SIG-M5 (cell line): ENCODE measurements around the gene C22orf23.

Experiments used
- DNase-seq: peaks from one replicate; lab custom pipeline; 2025; lab: John Stamatoyannopoulos, UW

C22orf23 gene

DNA sequence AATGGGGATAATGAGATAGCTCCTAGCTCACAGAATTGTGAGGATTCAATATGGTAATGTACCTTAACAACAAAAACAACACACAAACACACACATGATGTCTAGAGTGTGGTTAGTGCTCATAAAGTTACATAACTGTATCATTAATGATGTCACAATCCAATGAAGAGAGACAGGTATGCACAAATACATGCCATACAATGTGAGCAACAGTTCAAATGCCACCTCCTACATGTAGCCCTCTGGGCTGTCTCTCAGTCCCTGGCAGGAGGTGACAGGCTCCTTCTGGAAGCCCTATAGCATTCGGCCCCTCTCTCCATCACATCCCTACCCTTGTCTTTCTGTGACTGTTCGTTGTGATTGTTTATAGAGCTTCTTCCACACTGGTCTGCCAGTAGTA lies 55.6 kb downstream of the C22orf23 start:
- no peak for DNase-seq

DNA sequence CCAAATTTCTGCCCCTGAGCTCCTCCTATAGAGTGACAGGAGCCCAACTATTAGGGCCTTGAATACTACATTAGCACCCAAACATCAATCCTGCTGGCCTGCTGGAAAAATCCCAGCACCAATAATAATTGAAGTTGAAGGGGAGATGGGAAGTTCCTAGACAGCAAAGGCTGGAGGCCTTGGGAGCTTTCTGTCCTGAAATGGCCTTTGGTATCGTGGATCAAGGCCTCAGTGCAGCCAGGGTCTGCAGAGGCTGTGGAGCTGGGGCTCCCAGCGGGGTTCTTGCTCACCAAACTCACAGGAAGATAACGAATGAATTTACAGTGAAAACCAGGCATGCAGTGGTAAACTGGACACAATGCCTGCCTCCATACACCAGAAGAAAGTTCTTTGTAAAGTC lies 56.5 kb downstream of the C22orf23 start:
- DNase-seq, result no peak

DNA sequence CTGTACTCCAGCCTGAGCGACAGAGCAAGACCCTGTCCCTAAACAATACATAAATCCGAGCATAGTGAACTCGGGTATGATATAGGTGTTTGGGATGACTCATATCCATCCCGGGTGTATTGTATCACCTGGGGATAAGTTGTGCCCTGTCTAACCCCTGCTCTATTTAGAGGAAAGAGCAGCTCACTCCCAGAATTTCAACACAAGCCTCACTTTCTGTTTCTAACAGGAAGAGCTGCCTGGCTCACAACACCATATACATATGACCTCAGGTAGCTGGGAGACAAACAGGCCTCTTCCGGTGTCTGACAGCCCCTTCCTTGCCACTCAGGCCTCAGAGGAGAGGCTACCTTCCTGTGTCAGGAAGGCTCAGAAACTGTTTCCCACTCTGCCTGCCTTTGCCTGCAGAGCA lies 57.2 kb downstream of the C22orf23 start:
- DNase-seq, result no peak

DNA sequence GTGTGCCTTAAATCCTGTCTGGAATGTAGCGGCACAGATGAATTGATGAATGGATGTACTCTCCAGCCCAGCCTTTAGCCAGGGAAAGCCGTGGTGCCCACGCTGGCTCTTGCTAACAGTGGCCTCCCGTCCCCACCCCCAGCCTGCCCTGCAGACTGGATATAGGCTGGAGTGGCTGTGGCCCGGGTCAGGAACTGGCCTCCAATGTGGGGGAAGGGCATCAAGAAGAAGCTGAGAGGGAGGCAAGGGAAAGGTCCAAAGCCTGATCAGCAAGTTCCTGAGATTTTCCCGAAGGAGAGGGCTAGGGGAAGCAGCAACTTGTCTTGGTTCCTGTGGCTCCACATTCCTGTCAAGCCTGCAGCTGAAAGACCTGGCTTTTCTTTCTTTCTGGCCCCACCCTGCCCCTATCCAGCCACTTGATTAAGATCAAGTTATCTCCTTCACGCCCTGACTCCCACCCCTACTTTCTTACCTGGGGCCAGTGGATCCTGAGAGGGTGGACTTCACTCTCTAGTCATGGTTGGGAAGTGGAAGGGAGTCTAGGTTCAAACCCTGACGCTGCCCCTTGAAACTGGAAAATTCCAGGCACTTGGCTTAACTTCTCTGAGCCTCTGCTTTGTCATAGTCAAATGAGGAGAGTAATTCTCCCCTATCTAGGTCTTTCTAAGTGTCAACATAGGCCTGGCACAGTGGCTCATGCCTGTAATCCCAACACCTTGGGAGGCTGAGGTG lies 58.3 kb downstream of the C22orf23 start:
- DNase-seq, result no peak

DNA sequence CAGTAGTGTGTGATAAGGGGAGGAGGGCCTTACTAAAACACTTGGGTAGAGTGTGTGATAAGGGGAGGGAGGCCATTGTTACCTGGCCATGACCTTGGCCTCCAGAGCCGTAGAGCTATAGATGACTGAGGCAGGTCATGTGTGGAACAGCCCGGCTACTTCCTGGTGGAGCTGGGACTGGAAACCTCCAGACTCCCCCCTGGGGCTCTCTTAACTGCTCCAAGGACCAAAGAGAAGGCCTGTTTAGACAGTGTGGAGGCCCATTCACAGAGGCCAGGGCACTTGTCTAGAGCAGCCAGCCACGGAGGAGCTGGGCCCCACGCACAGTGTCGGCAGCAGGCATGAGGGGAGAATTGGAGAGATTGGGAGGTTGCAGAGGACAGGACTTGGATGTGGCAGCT lies 59.8 kb downstream of the C22orf23 start:
- no peak for DNase-seq
